IMR-90 (cell line): ENCODE results near the gene RAC3.

Experiments
- CEBPB ChIP-seq: IDR thresholded peaks from 2 replicates; pipeline ENCODE4 v1.6.1; 2012; ENCODE audit warnings: low read depth, low read length, improper control_type of control experiment
- CHD1 ChIP-seq: IDR thresholded peaks from 2 replicates; pipeline ENCODE4 v1.6.1; 2012; ENCODE audit warnings: low read depth, low read length, improper control_type of control experiment
- POLR2A ChIP-seq: IDR thresholded peaks from 2 replicates; pipeline ENCODE4 v1.6.1; 2012; ENCODE audit warnings: mild to moderate bottlenecking, low read depth, low read length
- RFX5 ChIP-seq: IDR thresholded peaks from 2 replicates; pipeline ENCODE4 v1.8.0; 2012; ENCODE audit warnings: low read depth, mild to moderate bottlenecking, low read length, moderate library complexity
- TF ChIP-seq, protein P1 (sequence below): conservative IDR thresholded peaks from 2 replicates; pipeline ENCODE4 v1.5.1; 2012; ENCODE audit warnings: mild to moderate bottlenecking, low read depth, low read length, improper control_type of control experiment

- TF ChIP-seq, protein P1, sequence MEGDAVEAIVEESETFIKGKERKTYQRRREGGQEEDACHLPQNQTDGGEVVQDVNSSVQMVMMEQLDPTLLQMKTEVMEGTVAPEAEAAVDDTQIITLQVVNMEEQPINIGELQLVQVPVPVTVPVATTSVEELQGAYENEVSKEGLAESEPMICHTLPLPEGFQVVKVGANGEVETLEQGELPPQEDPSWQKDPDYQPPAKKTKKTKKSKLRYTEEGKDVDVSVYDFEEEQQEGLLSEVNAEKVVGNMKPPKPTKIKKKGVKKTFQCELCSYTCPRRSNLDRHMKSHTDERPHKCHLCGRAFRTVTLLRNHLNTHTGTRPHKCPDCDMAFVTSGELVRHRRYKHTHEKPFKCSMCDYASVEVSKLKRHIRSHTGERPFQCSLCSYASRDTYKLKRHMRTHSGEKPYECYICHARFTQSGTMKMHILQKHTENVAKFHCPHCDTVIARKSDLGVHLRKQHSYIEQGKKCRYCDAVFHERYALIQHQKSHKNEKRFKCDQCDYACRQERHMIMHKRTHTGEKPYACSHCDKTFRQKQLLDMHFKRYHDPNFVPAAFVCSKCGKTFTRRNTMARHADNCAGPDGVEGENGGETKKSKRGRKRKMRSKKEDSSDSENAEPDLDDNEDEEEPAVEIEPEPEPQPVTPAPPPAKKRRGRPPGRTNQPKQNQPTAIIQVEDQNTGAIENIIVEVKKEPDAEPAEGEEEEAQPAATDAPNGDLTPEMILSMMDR: no peak
- TF ChIP-seq CEBPB: no peak
- no peak for TF ChIP-seq RFX5
- no peak for TF ChIP-seq POLR2A
- no peak for TF ChIP-seq CHD1
Measured at GRCh38 chr17:82049106-82049505, 17.6 kb downstream of the RAC3 start.
